ENCODE results near the gene ABCA10. TPM values are rescaled to one million over a fixed set of nuclear protein-coding genes. Genes with fewer than 3 reads are reported as not detected.
"Not testable (repeated sequence)": the region's sequence is repeated elsewhere in the genome, so short reads cannot be mapped to it uniquely, and the experiment has no call there.

ABCA10 gene
- total RNA-seq, 3 donors from 2014 or later = 0.13 to 0.41 TPM; not detected in 1

DNA sequence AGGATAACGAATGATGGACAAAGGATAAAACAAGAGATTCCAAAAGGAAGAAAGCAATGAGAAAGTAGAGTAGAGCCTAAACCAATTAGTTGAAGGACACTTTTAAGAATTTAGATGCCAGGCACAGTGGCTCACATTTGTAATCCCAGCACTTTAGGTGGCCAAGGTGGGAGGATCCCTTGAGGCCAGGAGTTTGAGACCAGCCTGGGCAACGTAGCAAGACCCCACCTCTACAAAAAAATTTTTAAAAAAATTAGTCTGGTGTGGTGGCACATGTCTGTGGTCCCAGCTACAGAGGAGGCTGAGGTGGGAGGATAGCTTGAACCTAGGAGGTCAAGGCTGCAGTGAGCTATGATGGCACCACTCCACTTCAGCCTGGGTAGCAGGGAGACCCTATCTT is 20.0 kb downstream of the ABCA10 start:
- Mint-ChIP-seq H3K9me3 (peaks cover 4% of the 10 kb centered on the region), H3K4me3 (no peak overlapping the region), H3K36me3 (ENCODE audit: insufficient read depth) (no peaks in the 10 kb centered on the region), H3K4me1 (ENCODE audit: low read depth) (no peaks in the 10 kb centered on the region), H3K27me3 (ENCODE audit: low read depth) (peaks cover 2% of the 10 kb centered on the region)
- DNase-seq = no peak
- no peak for ATAC-seq

DNA sequence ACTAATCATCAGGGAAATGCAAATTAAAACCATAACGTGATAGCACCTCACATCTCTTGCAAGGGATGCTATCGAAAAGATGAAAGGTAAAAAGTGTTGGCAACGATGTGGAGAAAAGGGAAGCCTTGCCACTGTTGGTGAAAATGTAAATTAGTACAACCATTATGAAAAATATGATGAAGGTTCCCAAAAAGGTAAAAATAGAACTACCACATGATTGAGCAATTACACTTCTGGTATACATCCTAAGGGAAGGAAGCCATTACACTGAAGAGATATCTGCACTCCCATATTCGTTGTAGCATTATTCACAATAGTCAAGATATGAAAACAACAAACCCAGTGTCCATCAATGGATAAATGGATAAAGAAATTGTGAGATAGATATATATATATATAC is 21.5 kb downstream of the ABCA10 start:
- peaks cover 4% of the 10 kb centered on the region for H3K9me3 Mint-ChIP-seq
- DNase-seq = no peak
- peaks cover 2% of the 10 kb centered on the region for H3K27me3 Mint-ChIP-seq (ENCODE audit: low read depth)
- no peak for ATAC-seq
- no peak overlapping the region for H3K4me3 Mint-ChIP-seq
- H3K36me3 Mint-ChIP-seq (ENCODE audit: insufficient read depth) = no peaks in the 10 kb centered on the region
- no peaks in the 10 kb centered on the region for H3K4me1 Mint-ChIP-seq (ENCODE audit: low read depth)

DNA sequence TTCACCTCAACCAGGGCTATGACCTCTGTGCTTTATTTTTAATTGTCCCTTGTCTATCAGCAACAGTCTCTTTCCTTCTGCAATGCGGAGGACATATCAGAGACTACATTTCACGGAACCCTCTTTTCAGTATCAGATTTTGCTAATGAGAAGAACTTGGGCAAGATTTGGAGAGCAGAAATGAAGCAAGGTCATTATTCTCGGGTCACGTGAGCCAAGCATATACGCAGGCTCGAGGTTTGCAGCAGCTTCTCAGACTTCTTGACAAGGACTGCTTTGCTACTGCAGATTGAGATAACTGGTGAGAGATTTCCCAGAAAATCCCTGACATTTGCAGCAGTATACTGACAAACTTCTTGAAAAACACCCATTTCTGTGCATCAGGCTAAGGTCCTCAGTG is 30.4 kb downstream of the ABCA10 start:
- Mint-ChIP-seq H3K36me3 (ENCODE audit: insufficient read depth) (no peaks in the 10 kb centered on the region), H3K9me3 (no peaks in the 10 kb centered on the region), H3K4me3 (no peak overlapping the region), H3K4me1 (ENCODE audit: low read depth) (no peaks in the 10 kb centered on the region), H3K27me3 (ENCODE audit: low read depth) (no peaks in the 10 kb centered on the region)
- DNase-seq (no peak), ATAC-seq (no peak)

DNA sequence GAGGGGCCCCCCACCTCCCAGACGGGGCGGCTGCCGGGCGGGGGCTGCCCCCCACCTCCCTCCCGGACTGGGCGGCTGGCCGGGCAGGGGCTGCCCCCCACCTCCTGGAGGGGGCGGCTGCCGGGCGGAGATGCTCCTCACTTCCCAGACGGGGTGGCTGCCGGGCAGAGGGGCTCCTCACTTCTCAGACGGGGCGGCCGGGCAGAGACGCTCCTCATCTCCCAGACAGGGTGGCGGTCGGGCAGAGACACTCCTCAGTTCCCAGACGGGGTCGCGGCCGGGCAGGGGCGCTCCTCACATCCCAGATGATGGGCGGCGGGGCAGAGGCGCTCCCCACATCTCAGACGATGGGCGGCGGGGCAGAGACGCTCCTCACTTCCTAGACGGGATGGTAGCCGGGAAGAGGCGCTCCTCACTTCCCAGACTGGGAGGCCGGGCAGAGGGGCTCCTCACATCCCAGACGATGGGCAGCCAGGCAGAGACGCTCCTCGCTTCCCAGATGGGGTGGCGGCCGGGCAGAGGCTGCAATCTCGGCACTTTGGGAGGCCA is 32.4 kb downstream of the ABCA10 start:
- DNase-seq; H3K27me3 Mint-ChIP-seq (ENCODE audit: low read depth); H3K4me3 Mint-ChIP-seq; ATAC-seq; H3K36me3 Mint-ChIP-seq (ENCODE audit: insufficient read depth); H3K4me1 Mint-ChIP-seq (ENCODE audit: low read depth); H3K9me3 Mint-ChIP-seq: not testable (repeated sequence)

DNA sequence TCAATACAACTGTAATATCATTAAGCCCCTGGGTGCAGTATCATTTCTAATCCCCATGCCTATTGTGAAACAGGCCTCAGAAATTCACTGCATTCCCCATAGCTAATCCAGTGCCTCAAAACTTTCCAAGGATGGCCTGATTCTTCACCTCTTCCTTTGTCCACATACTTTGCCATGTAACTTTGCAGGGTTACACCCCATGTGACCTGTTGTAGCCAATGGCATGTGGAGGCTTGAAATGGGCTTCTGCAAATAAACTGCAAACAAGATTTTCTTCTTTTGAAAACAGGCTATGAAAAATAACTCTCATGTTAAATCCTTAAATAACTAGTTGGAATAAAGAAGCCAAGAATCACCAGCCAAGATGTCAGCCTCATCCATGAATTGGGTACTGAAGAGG is 35.9 kb downstream of the ABCA10 start:
- H3K9me3 Mint-ChIP-seq = no peaks in the 10 kb centered on the region
- H3K36me3 Mint-ChIP-seq (ENCODE audit: insufficient read depth) = peaks cover 1% of the 10 kb centered on the region
- no peak overlapping the region for H3K4me3 Mint-ChIP-seq
- ATAC-seq = no peak
- DNase-seq = no peak
- no peaks in the 10 kb centered on the region for H3K4me1 Mint-ChIP-seq (ENCODE audit: low read depth)
- no peaks in the 10 kb centered on the region for H3K27me3 Mint-ChIP-seq (ENCODE audit: low read depth)

DNA sequence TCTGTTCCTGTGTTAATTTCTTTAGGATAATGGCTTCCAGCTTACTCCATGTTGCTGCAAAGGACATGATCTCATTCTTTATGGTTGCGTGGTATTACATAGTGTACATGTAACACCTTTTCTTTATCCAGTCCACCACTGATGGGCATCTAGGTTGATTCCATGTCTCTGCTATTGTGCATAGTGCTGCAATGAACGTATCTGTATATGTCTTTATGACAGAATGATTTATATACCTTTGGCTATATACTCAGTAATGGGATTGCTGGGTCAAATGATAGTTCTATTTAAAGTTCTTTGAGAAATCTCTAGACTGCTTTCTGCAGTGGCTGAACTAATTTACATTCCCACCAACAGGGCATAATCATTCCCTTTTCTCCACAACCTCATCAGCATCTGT is 39.8 kb downstream of the ABCA10 start:
- Mint-ChIP-seq H3K4me3 (no peak overlapping the region), H3K36me3 (ENCODE audit: insufficient read depth) (peaks cover 1% of the 10 kb centered on the region), H3K4me1 (ENCODE audit: low read depth) (no peaks in the 10 kb centered on the region), H3K9me3 (no peaks in the 10 kb centered on the region), H3K27me3 (ENCODE audit: low read depth) (no peaks in the 10 kb centered on the region)
- ATAC-seq = no peak
- no peak for DNase-seq

DNA sequence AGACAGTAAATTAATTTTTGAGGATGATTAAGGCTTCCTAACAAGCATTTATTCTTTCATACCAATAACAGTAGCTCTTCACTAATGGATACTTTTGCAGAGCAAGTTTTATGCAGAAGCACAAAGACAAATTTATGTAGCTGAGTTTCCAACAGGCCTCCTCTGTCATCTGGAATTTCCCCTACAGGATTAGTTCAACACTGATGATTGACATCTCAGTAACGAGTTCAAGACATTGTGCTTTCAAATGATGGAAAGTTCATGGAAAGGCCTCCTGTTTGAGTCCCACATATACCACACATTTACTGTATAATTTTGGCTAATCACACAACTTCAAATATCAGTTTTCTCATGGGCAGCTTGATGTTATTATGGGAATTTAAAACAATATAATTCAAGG is 40.6 kb downstream of the ABCA10 start:
- Mint-ChIP-seq H3K9me3 (no peaks in the 10 kb centered on the region), H3K4me3 (no peak overlapping the region), H3K4me1 (ENCODE audit: low read depth) (no peaks in the 10 kb centered on the region), H3K27me3 (ENCODE audit: low read depth) (no peaks in the 10 kb centered on the region), H3K36me3 (ENCODE audit: insufficient read depth) (peaks cover under 1% of the 10 kb centered on the region)
- ATAC-seq = no peak
- no peak for DNase-seq

DNA sequence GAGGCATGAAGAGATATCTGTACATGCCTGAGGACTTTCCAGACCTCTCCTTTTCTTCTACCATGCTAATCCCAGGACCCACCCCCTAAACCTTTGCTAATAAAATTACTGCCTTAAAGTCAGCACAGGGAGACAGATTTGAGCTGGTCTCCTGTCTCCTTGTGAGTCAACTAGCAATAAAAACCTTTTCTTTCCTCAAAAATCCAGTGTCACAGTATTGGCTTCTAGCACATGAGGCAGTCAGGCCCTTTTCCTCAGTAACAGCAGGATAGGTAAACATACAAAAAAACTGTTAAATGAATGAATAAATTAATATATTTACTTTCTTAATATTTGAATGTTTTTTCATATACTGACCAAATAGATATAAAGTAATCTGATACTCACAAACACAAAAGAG is 41.3 kb downstream of the ABCA10 start:
- DNase-seq (no peak), ATAC-seq (no peak)
- Mint-ChIP-seq H3K27me3 (ENCODE audit: low read depth) (no peaks in the 10 kb centered on the region), H3K4me3 (no peak overlapping the region), H3K36me3 (ENCODE audit: insufficient read depth) (no peaks in the 10 kb centered on the region), H3K9me3 (no peaks in the 10 kb centered on the region), H3K4me1 (ENCODE audit: low read depth) (no peaks in the 10 kb centered on the region)

DNA sequence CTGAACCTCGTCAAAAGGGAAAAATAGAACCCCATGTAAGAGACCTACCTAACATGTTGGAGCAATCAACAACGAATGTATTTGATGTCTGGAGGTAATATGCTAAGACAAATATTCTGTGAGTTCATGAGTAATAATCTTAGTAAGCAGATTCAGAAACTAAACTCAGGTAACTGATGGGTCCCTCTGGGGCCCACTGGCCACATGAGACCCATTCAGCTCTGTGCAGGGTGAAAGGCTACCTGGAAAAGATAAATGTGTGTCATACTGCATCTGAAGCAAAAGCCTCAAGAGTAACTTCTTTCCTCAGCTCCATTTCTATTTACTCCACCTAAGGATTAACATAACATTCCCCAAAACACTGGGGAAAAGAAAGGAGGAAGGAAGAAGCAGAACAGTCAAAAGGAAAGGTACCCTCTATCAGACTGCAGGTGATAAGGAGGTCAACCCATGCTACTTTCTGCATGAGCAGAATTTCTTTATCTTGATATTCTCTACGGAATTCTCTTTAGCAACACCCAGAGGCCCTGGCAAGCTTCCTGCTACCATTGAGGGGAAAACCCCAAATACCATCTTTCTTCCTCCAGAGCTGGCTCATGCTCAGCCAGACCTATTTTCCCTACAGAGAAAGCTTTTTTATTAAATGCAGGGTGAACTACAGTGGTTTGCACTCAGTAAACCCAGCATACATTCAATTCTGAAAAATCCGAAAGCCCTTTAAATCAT is 49.2 kb downstream of the ABCA10 start:
- Mint-ChIP-seq H3K4me3 (no peak overlapping the region), H3K9me3 (no peaks in the 10 kb centered on the region), H3K36me3 (ENCODE audit: insufficient read depth) (no peaks in the 10 kb centered on the region), H3K4me1 (ENCODE audit: low read depth) (no peaks in the 10 kb centered on the region), H3K27me3 (ENCODE audit: low read depth) (no peaks in the 10 kb centered on the region)
- no peak for DNase-seq
- ATAC-seq = no peak

DNA sequence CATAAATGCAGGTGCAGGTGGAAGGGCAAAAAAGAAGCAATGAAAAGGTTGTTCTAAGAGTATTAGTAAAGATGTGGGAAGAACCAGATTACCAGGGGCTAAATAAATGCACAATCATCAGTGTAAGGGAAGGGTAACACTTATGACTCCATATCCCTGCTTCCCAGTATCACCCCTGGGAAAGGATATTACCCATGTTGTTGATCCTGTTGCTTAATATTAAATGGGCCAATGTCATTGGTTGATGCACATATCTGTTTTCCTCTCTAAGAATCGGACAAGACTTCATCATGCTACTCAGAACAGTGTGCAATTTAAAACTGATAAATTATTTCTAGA is 52.2 kb downstream of the ABCA10 start:
- H3K36me3 Mint-ChIP-seq (ENCODE audit: insufficient read depth) = no peaks in the 10 kb centered on the region
- ATAC-seq = no peak

DNA sequence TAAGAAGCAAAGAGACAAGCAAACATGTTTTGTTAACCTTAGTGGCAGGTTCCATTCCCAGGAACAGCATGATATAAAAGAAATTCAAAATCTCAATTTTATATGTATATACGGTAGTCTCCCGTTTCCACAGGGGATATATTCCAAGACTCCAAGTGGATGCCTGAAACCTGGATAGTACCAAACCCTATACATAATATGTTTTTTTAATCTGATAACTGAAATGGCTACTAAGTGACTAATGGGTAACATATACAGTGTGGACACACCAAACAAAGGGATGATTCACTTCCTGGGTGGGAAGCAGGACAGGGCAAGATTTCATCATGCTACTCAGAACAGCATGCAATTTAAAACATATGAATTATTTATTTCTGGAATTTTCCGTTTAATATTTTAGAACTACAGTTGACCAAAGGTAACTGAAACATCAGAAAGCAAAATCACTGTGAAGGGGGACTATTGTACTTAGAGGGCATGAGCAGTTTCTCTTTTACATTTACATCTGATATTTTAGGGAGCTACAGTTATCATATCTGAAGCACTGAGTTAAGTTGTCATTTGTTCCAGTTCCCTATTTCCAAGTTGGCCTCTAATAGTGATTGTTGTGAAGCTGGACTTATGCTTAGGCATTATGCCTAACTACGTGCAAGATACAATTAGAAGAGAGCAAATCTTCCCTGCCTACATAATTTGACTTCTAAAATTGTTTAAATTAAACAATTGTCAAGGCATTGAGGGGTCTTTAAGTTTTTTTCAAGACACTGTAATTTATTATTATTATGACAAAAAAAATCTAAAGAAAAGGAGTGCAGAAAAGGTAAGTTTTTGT is 52.8 kb downstream of the ABCA10 start:
- no peaks in the 10 kb centered on the region for H3K36me3 Mint-ChIP-seq (ENCODE audit: insufficient read depth)

More for the DNA sequence above, 52.2 kb downstream of the ABCA10 start:
- Mint-ChIP-seq H3K27me3 (ENCODE audit: low read depth) (no peaks in the 10 kb centered on the region), H3K9me3 (no peaks in the 10 kb centered on the region), H3K4me1 (ENCODE audit: low read depth) (no peaks in the 10 kb centered on the region), H3K4me3 (no peak overlapping the region)
- DNase-seq = no peak

DNA sequence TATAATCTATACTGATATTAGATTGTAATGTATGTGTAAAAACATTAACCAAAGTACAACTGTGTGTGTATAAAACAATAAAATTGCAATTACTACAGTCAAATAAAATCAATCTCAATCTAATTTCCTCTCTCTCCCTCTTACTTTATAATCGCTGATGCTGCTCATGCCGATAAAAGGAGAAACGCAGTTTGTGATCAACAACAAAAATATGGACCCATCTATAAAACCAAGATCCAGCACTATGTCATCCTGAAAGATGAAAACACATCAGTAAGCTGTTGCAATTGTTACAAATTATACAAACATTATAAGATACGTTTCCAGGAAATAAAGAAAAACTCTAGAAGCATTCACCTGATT is 53.4 kb downstream of the ABCA10 start:
- H3K9me3 Mint-ChIP-seq = no peaks in the 10 kb centered on the region
- ATAC-seq (no peak), DNase-seq (no peak)
- H3K4me3 Mint-ChIP-seq = no peak overlapping the region
- no peaks in the 10 kb centered on the region for H3K36me3 Mint-ChIP-seq (ENCODE audit: insufficient read depth)
- no peaks in the 10 kb centered on the region for H3K4me1 Mint-ChIP-seq (ENCODE audit: low read depth)
- H3K27me3 Mint-ChIP-seq (ENCODE audit: low read depth) = no peaks in the 10 kb centered on the region

More for the DNA sequence above, 52.8 kb downstream of the ABCA10 start:
- no peaks in the 10 kb centered on the region for H3K9me3 Mint-ChIP-seq
- ATAC-seq (no peak), DNase-seq (no peak)
- no peak overlapping the region for H3K4me3 Mint-ChIP-seq
- H3K27me3 Mint-ChIP-seq (ENCODE audit: low read depth) = no peaks in the 10 kb centered on the region
- no peaks in the 10 kb centered on the region for H3K4me1 Mint-ChIP-seq (ENCODE audit: low read depth)

DNA sequence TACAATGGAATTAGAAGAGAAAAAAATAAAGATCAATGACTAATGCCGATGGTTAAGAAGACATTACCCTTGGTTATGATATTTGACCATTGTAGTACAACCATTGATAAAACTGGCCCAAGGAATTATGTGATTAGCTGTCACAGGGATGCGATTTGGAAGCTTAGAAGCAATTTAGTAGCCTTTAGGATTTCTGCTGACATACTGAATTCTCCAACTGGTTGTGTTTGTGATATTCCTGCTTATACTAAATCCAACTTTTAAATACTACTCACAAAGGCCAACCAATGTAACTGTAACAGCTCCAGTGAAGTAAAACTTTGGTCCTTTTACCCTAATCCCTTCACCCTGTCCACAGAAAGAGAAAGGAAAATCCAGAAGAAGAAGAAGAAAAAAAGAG is 55.5 kb downstream of the ABCA10 start:
- Mint-ChIP-seq H3K9me3 (no peaks in the 10 kb centered on the region), H3K36me3 (ENCODE audit: insufficient read depth) (peaks cover 2% of the 10 kb centered on the region), H3K27me3 (ENCODE audit: low read depth) (no peaks in the 10 kb centered on the region), H3K4me3 (no peak overlapping the region), H3K4me1 (ENCODE audit: low read depth) (no peaks in the 10 kb centered on the region)
- ATAC-seq = no peak
- DNase-seq = no peak

DNA sequence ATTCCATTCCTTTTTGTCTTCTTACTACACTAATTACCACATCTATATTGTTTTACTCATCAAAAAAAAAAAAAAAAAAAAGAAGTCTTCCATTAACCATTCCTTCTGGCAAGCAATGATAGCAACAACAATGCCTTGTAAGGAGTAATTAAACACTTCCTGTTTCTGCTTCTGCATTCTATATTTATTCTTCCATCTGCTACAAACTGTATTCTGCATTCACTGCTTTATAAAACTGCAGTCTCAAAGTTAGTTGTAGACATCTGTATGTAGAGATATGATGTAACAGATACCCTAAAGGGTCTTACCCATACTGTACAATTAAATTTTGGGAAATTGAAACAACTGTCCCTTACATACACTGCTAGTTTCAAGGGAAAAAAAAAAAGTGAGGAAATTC is 58.2 kb downstream of the ABCA10 start:
- Mint-ChIP-seq H3K4me3 (no peak overlapping the region), H3K36me3 (ENCODE audit: insufficient read depth) (peaks cover 2% of the 10 kb centered on the region), H3K27me3 (ENCODE audit: low read depth) (no peaks in the 10 kb centered on the region), H3K9me3 (no peaks in the 10 kb centered on the region), H3K4me1 (ENCODE audit: low read depth) (no peaks in the 10 kb centered on the region)
- DNase-seq = no peak
- no peak for ATAC-seq

DNA sequence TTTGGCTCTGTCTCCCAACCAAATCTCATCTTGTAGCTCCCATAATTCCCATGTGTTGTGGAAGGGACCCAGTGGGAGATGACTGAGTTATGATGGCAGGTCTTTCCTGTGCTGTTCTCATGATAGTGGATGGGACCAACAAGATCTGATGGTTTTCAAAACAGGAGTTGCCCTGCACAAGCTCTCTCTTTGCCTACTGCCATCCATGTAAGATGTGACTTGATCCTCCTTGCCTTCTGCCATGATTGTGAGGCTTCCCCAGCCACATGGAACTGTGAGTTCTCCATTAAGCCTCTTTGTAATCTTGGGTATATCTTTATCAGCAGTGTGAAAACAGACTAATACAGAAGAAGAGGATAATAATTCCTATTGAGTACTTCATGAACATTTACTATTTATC is 60.0 kb downstream of the ABCA10 start:
- not testable (repeated sequence) for H3K27me3 Mint-ChIP-seq (ENCODE audit: low read depth); H3K4me1 Mint-ChIP-seq (ENCODE audit: low read depth); H3K9me3 Mint-ChIP-seq; H3K36me3 Mint-ChIP-seq (ENCODE audit: insufficient read depth); H3K4me3 Mint-ChIP-seq; ATAC-seq; DNase-seq

Measured in activated T-cell treated with anti-CD3 and anti-CD28 coated beads, Interleukin-2, amount 50 U/mL, for 4 hours (primary cell).